ENCODE measurements around the gene LAMA3. TPM values are rescaled to one million over a fixed set of nuclear protein-coding genes. Genes with fewer than 3 reads are reported as not detected.
A peak's percentile ranks its signal among the peaks of the same experiment; 100 is the strongest.

Gene LAMA3
- total RNA-seq, 2 donors from 2014 or later: 33.2 to 98.0 TPM

- ATAC-seq: no peak
- no peak for DNase-seq
- intact Hi-C loops (cut with DNase I, micrococcal nuclease): no loop called here
These were observed 111.6 kb downstream of the LAMA3 start for GRCh38 chr18:23800902-23801301.

- DNase-seq (no peak), ATAC-seq (no peak)
- intact Hi-C loops (cut with DNase I, micrococcal nuclease): no loop called here
These were observed 113.6 kb downstream of the LAMA3 start for GRCh38 chr18:23802817-23803216.

GRCh38 chr18:23803755-23804154 is 114.5 kb downstream of the LAMA3 start:
- intact Hi-C loops (cut with DNase I, micrococcal nuclease): no loop called here
- DNase-seq: no peak
- no peak for ATAC-seq

GRCh38 chr18:23805898-23806297 is 116.6 kb downstream of the LAMA3 start:
- ATAC-seq (peak; percentile 51), DNase-seq (no peak)

GRCh38 chr18:23809415-23809814 is 120.2 kb downstream of the LAMA3 start:
- no peak for ATAC-seq
- intact Hi-C loops (cut with DNase I, micrococcal nuclease): no loop called here

More at GRCh38 chr18:23805898-23806297, 116.6 kb downstream of the LAMA3 start:
- intact Hi-C loops (cut with DNase I, micrococcal nuclease): no loop called here

GRCh38 chr18:23810396-23810795 is 121.1 kb downstream of the LAMA3 start:
- DNase-seq (no peak), ATAC-seq (no peak)
- intact Hi-C loops (cut with DNase I, micrococcal nuclease): loop anchor here in 1 of 2 donors (5.0 to 10.0 kb wide), 2 partner anchors 188 to 304 kb away; no protein-coding TSS in a partner anchor

More at GRCh38 chr18:23809415-23809814, 120.2 kb downstream of the LAMA3 start:
- no peak for DNase-seq

GRCh38 chr18:23811176-23811575 is 121.9 kb downstream of the LAMA3 start:
- DNase-seq (no peak), ATAC-seq (no peak)
- intact Hi-C loops (cut with DNase I, micrococcal nuclease): loop anchor here in 1 of 2 donors (5.0 to 10.0 kb wide), 2 partner anchors 189 to 304 kb away; no protein-coding TSS in a partner anchor

- intact Hi-C loops (cut with DNase I, micrococcal nuclease): loop anchor here in 1 of 2 donors (5.0 to 10.0 kb wide), 2 partner anchors 190 to 302 kb away; no protein-coding TSS in a partner anchor
- DNase-seq: no peak
- ATAC-seq: peak; percentile 26
These were observed 123.5 kb downstream of the LAMA3 start for GRCh38 chr18:23812546-23813440.

- DNase-seq (no peak), ATAC-seq (no peak)
- intact Hi-C loops (cut with DNase I, micrococcal nuclease): loop anchor here in 1 of 2 donors (5.0 to 10.0 kb wide), 2 partner anchors 193 to 300 kb away; no protein-coding TSS in a partner anchor
These were observed 125.8 kb downstream of the LAMA3 start for GRCh38 chr18:23814991-23815614.

GRCh38 chr18:23816021-23816420 is 126.8 kb downstream of the LAMA3 start:
- intact Hi-C loops (cut with DNase I, micrococcal nuclease): loop anchor here in 1 of 2 donors (10.0 kb wide), 1 partner anchor 299 kb away; no protein-coding TSS in a partner anchor
- ATAC-seq: no peak
- DNase-seq: no peak

GRCh38 chr18:23816740-23817139 is 127.5 kb downstream of the LAMA3 start:
- peak; percentile 96 for ATAC-seq
- intact Hi-C loops (cut with DNase I, micrococcal nuclease): loop anchor here in 1 of 2 donors (10.0 kb wide), 1 partner anchor 298 kb away; no protein-coding TSS in a partner anchor
- peak; percentile 11 to 28 for DNase-seq

- no peak for ATAC-seq
- intact Hi-C loops (cut with DNase I, micrococcal nuclease): loop anchor here in 1 of 2 donors (10.0 kb wide), 1 partner anchor 296 kb away; no protein-coding TSS in a partner anchor
- no peak for DNase-seq
These were observed 129.7 kb downstream of the LAMA3 start for GRCh38 chr18:23819001-23819400.

- intact Hi-C loops (cut with DNase I, micrococcal nuclease): no loop called here
- ATAC-seq (no peak), DNase-seq (no peak)
These were observed 133.5 kb downstream of the LAMA3 start for GRCh38 chr18:23822590-23823385.

GRCh38 chr18:23824240-23824639 is 135.0 kb downstream of the LAMA3 start:
- intact Hi-C loops (cut with DNase I, micrococcal nuclease): no loop called here
- ATAC-seq (no peak), DNase-seq (no peak)

GRCh38 chr18:23824669-23825068 is 135.4 kb downstream of the LAMA3 start:
- no peak for DNase-seq
- ATAC-seq: peak; percentile 46
- intact Hi-C loops (cut with DNase I, micrococcal nuclease): no loop called here

GRCh38 chr18:23825496-23825895 is 136.2 kb downstream of the LAMA3 start:
- ATAC-seq: no peak
- intact Hi-C loops (cut with DNase I, micrococcal nuclease): no loop called here
- no peak for DNase-seq

GRCh38 chr18:23825978-23826405 is 136.7 kb downstream of the LAMA3 start:
- intact Hi-C loops (cut with DNase I, micrococcal nuclease): no loop called here
- DNase-seq (peak in 1 of 2 donors; percentile 61), ATAC-seq (peak; percentile 23)

- intact Hi-C loops (cut with DNase I, micrococcal nuclease): no loop called here
- DNase-seq: no peak
- ATAC-seq: no peak
These were observed 137.8 kb downstream of the LAMA3 start for GRCh38 chr18:23826850-23827620.

Measured in left colon (tissue), 2 donors.